ENCODE results near the gene FOXK1. TPM values are rescaled to one million over a fixed set of nuclear protein-coding genes. Genes with fewer than 3 reads are reported as not detected.

FOXK1 gene
- total RNA-seq, 1 experiment from 2014 or later = 17.4 TPM

GRCh38 chr7:4769761-4770160 is 87.7 kb downstream of the FOXK1 start:
- Histone ChIP-seq H3K9me3 (replicated peaks) (no peaks in the 10 kb centered on the region), H3K27ac (no peak overlapping the region), H3K27me3 (replicated peaks) (no peaks in the 10 kb centered on the region), H3K4me3 (no peak overlapping the region), H3K36me3 (peaks cover 29% of the 10 kb centered on the region), H3K4me1 (replicated peaks) (peaks cover 17% of the 10 kb centered on the region)
- peak in 1 of 2 experiments; percentile 33 for DNase-seq (ENCODE audit: low read depth in 1 of 2, low spot score in 2 of 2)

GRCh38 chr7:4770886-4771285 is 88.8 kb downstream of the FOXK1 start:
- peaks cover 24% of the 10 kb centered on the region for H3K36me3 ChIP-seq
- H3K9me3 ChIP-seq (replicated peaks) = no peaks in the 10 kb centered on the region
- DNase-seq (ENCODE audit: low read depth in 1 of 2, low spot score in 2 of 2) = no peak
- H3K4me1 ChIP-seq (replicated peaks) = peaks cover 18% of the 10 kb centered on the region
- no peaks in the 10 kb centered on the region for H3K27me3 ChIP-seq (replicated peaks)
- no peak overlapping the region for H3K4me3 ChIP-seq
- no peak overlapping the region for H3K27ac ChIP-seq

GRCh38 chr7:4771737-4772136 is 89.6 kb downstream of the FOXK1 start:
- no peak for DNase-seq (ENCODE audit: low read depth in 1 of 2, low spot score in 2 of 2)
- H3K27me3 ChIP-seq (replicated peaks) = no peaks in the 10 kb centered on the region
- no peak overlapping the region for H3K27ac ChIP-seq
- H3K4me1 ChIP-seq (replicated peaks) = peaks cover 25% of the 10 kb centered on the region
- no peaks in the 10 kb centered on the region for H3K9me3 ChIP-seq (replicated peaks)
- peaks cover 23% of the 10 kb centered on the region for H3K36me3 ChIP-seq
- H3K4me3 ChIP-seq = no peak overlapping the region

GRCh38 chr7:4772306-4772705 is 90.2 kb downstream of the FOXK1 start:
- no peak for DNase-seq (ENCODE audit: low read depth in 1 of 2, low spot score in 2 of 2)
- H3K4me3 ChIP-seq = no peak overlapping the region
- H3K9me3 ChIP-seq (replicated peaks) = no peaks in the 10 kb centered on the region
- H3K27ac ChIP-seq = no peak overlapping the region
- peaks cover 27% of the 10 kb centered on the region for H3K4me1 ChIP-seq (replicated peaks)
- H3K27me3 ChIP-seq (replicated peaks) = no peaks in the 10 kb centered on the region
- peaks cover 24% of the 10 kb centered on the region for H3K36me3 ChIP-seq

- no peak for DNase-seq (ENCODE audit: low read depth in 1 of 2, low spot score in 2 of 2)
- Histone ChIP-seq H3K27ac (no peak overlapping the region), H3K9me3 (replicated peaks) (no peaks in the 10 kb centered on the region), H3K4me3 (no peak overlapping the region), H3K36me3 (peaks cover 29% of the 10 kb centered on the region), H3K4me1 (replicated peaks) (peaks cover 27% of the 10 kb centered on the region), H3K27me3 (replicated peaks) (no peaks in the 10 kb centered on the region)
Observed at GRCh38 chr7:4774007-4774406, 91.9 kb downstream of the FOXK1 start.

GRCh38 chr7:4774658-4775249 is 92.7 kb downstream of the FOXK1 start:
- H3K36me3 ChIP-seq = peaks cover 29% of the 10 kb centered on the region
- peak overlapping the region; percentile 78 for H3K4me3 ChIP-seq
- DNase-seq (ENCODE audit: low read depth in 1 of 2, low spot score in 2 of 2) = no peak
- no peaks in the 10 kb centered on the region for H3K9me3 ChIP-seq (replicated peaks)
- H3K27me3 ChIP-seq (replicated peaks) = no peaks in the 10 kb centered on the region
- H3K4me1 ChIP-seq (replicated peaks) = peaks cover 21% of the 10 kb centered on the region
- peak overlapping the region; percentile 89 for H3K27ac ChIP-seq

- Histone ChIP-seq H3K27ac (peak within 1 kb of the TSS; percentile 89), H3K4me3 (peak within 1 kb of the TSS; percentile 78), H3K36me3 (peaks cover 28% of the 10 kb centered on the region), H3K4me1 (replicated peaks) (peaks cover 17% of the 10 kb centered on the region), H3K9me3 (replicated peaks) (no peaks in the 10 kb centered on the region), H3K27me3 (replicated peaks) (no peaks in the 10 kb centered on the region)
- DNase-seq (ENCODE audit: low read depth in 1 of 2, low spot score in 2 of 2) = peak; percentile 96 to 97
Observed at GRCh38 chr7:4775250-4775847, 93.3 kb downstream of the FOXK1 start, which contains the start of gene AP5Z1. TSS of gene AP5Z1 (plus strand) at chr7:4775623. CDS start at chr7:4775716, 93 bp downstream.

- no peak for DNase-seq (ENCODE audit: low read depth in 1 of 2, low spot score in 2 of 2)
- H3K27me3 ChIP-seq (replicated peaks) = no peaks in the 10 kb centered on the region
- peak overlapping the region; percentile 89 for H3K27ac ChIP-seq
- no peaks in the 10 kb centered on the region for H3K9me3 ChIP-seq (replicated peaks)
- peaks cover 17% of the 10 kb centered on the region for H3K4me1 ChIP-seq (replicated peaks)
- H3K4me3 ChIP-seq = peak overlapping the region; percentile 78
- peaks cover 31% of the 10 kb centered on the region for H3K36me3 ChIP-seq
Observed at GRCh38 chr7:4775848-4776623, 93.9 kb downstream of the FOXK1 start.

GRCh38 chr7:4779118-4779517 is 97.0 kb downstream of the FOXK1 start:
- no peak overlapping the region for H3K4me3 ChIP-seq
- H3K9me3 ChIP-seq (replicated peaks) = no peaks in the 10 kb centered on the region
- no peak overlapping the region for H3K27ac ChIP-seq
- peaks cover 17% of the 10 kb centered on the region for H3K4me1 ChIP-seq (replicated peaks)
- no peaks in the 10 kb centered on the region for H3K27me3 ChIP-seq (replicated peaks)
- no peak for DNase-seq (ENCODE audit: low read depth in 1 of 2, low spot score in 2 of 2)
- H3K36me3 ChIP-seq = peaks cover 57% of the 10 kb centered on the region

- Histone ChIP-seq H3K36me3 (peaks cover 72% of the 10 kb centered on the region), H3K4me1 (replicated peaks) (peaks cover 4% of the 10 kb centered on the region), H3K27ac (no peak overlapping the region), H3K9me3 (replicated peaks) (no peaks in the 10 kb centered on the region), H3K27me3 (replicated peaks) (no peaks in the 10 kb centered on the region), H3K4me3 (no peak overlapping the region)
- no peak for DNase-seq (ENCODE audit: low read depth in 1 of 2, low spot score in 2 of 2)
Observed at GRCh38 chr7:4781366-4782069, 99.4 kb downstream of the FOXK1 start.

GRCh38 chr7:4782333-4783291 is 100.5 kb downstream of the FOXK1 start:
- H3K36me3 ChIP-seq = peaks cover 74% of the 10 kb centered on the region
- no peak overlapping the region for H3K27ac ChIP-seq
- DNase-seq (ENCODE audit: low read depth in 1 of 2, low spot score in 2 of 2) = no peak
- no peaks in the 10 kb centered on the region for H3K4me1 ChIP-seq (replicated peaks)
- no peak overlapping the region for H3K4me3 ChIP-seq
- no peaks in the 10 kb centered on the region for H3K27me3 ChIP-seq (replicated peaks)
- no peaks in the 10 kb centered on the region for H3K9me3 ChIP-seq (replicated peaks)

- H3K27ac ChIP-seq = no peak overlapping the region
- peaks cover 74% of the 10 kb centered on the region for H3K36me3 ChIP-seq
- no peak overlapping the region for H3K4me3 ChIP-seq
- no peaks in the 10 kb centered on the region for H3K4me1 ChIP-seq (replicated peaks)
- no peak for DNase-seq (ENCODE audit: low read depth in 1 of 2, low spot score in 2 of 2)
- no peaks in the 10 kb centered on the region for H3K27me3 ChIP-seq (replicated peaks)
- no peaks in the 10 kb centered on the region for H3K9me3 ChIP-seq (replicated peaks)
Observed at GRCh38 chr7:4783292-4783652, 101.2 kb downstream of the FOXK1 start.

All from SJSA1 (cell line).